MM.1S (cell line): ENCODE data around the gene CDK8.

Experiments
- DNase-seq: peaks from one replicate; pipeline ENCODE4 v3.0.0-alpha.2; 2015
- H2AFZ ChIP-seq: fragments of 300-600 bp; sonication (generic); 2 replicates; pipeline ENCODE4 v1.6.0; 2016; ENCODE audit warnings: antibody characterized with exemption, low read length
- H3F3A ChIP-seq: fragments of 300-600 bp; sonication (generic); 2 replicates; pipeline ENCODE4 v1.6.1; 2016; ENCODE audit warnings: mild to moderate bottlenecking, antibody characterized with exemption, low read length, moderate library complexity, mixed read lengths; ENCODE audit not compliant: insufficient read depth
- H3K27ac ChIP-seq: fragments of 300-600 bp; sonication (generic); 2 replicates; pipeline ENCODE4 v1.5.1; 2016; ENCODE audit warnings: mild to moderate bottlenecking, low read length
- H3K27me3 ChIP-seq: fragments of 300-600 bp; sonication (generic); replicated peaks from 2 replicates; pipeline ENCODE4 v1.6.0; 2016; ENCODE audit warnings: low read length; ENCODE audit not compliant: insufficient read depth
- H3K36me3 ChIP-seq: fragments of 300-600 bp; sonication (generic); replicated peaks from 2 replicates; pipeline ENCODE4 v1.6.1; 2016; ENCODE audit warnings: mild to moderate bottlenecking, low read length, mixed read lengths; ENCODE audit not compliant: insufficient read depth
- H3K4me1 ChIP-seq: fragments of 300-600 bp; sonication (generic); 2 replicates; pipeline ENCODE4 v1.6.1; 2016; ENCODE audit warnings: low read length, mixed read lengths
- H3K4me2 ChIP-seq: fragments of 300-600 bp; sonication (generic); 2 replicates; pipeline ENCODE4 v1.6.0; 2016; ENCODE audit warnings: low read depth, low read length
- H3K4me3 ChIP-seq: fragments of 300-600 bp; sonication (generic); 2 replicates; pipeline ENCODE4 v1.5.1; 2016; ENCODE audit warnings: low read length, mixed read lengths
- H3K79me2 ChIP-seq: fragments of 300-600 bp; sonication (generic); 2 replicates; pipeline ENCODE4 v1.6.1; 2016; ENCODE audit warnings: mixed run types, low read length, mixed read lengths
- H3K9ac ChIP-seq: fragments of 300-600 bp; sonication (generic); 2 replicates; pipeline ENCODE4 v1.6.1; 2016; ENCODE audit warnings: low read length, mixed read lengths
- H3K9me2 ChIP-seq: fragments of 300-600 bp; sonication (generic); replicated peaks from 2 replicates; pipeline ENCODE4 v1.6.1; 2016; ENCODE audit warnings: mild to moderate bottlenecking, low read length, mixed read lengths; ENCODE audit not compliant: insufficient read depth
- H3K9me3 ChIP-seq: fragments of 300-600 bp; sonication (generic); replicated peaks from 2 replicates; pipeline ENCODE4 v1.6.1; 2016; ENCODE audit warnings: mild to moderate bottlenecking, low read length, mixed read lengths; ENCODE audit not compliant: insufficient read depth
- H4K20me1 ChIP-seq: fragments of 300-600 bp; sonication (generic); 2 replicates; pipeline ENCODE4 v1.6.1; 2016; ENCODE audit warnings: mild to moderate bottlenecking, low read length, moderate library complexity, mixed read lengths; ENCODE audit not compliant: insufficient read depth
- EZH2 ChIP-seq: fragments of 300-600 bp; sonication (generic); optimal IDR thresholded peaks from 2 replicates; pipeline ENCODE3; 2017; ENCODE audit warnings: low read depth, mild to moderate bottlenecking, antibody characterized with exemption, low read length, mixed read lengths
- EZH2phosphoT487 ChIP-seq: fragments of 300-600 bp; sonication (generic); IDR thresholded peaks from 2 replicates; pipeline ENCODE4 v1.6.1; 2018; ENCODE audit warnings: antibody characterized with exemption, low read length
- TF ChIP-seq, protein P1 (sequence below): fragments of 300-600 bp; sonication (generic); IDR thresholded peaks from 2 replicates; pipeline ENCODE4 v1.5.1; 2016; ENCODE audit warnings: antibody characterized with exemption, low read length, mixed read lengths

Gene CDK8

DNA sequence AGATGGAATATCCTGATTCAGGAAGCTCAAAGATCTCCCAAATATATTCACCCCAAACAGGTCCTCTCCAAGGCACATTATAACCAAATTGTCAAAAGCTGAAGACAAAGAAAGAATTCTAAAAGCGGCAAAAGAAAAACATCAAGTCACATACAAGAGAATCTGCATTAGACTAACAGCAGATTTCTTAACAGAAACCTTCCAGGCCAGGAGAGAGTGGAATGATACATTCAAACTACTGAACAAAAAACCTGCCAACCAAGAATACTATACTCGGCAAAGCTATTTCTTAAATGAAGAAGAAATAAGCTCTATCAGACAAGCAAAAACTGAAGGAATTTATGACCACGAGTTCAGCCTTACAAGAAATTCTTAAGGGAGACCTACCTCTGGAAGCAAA, 183.0 kb downstream of the CDK8 start:
- H3K27ac ChIP-seq: no peak overlapping the region
- no peaks in the 10 kb centered on the region for H3K79me2 ChIP-seq
- H4K20me1 ChIP-seq: no peaks in the 10 kb centered on the region
- no peak overlapping the region for H3K4me2 ChIP-seq
- H3K9ac ChIP-seq: no peak overlapping the region
- no peaks in the 10 kb centered on the region for H3K4me1 ChIP-seq
- H3K4me3 ChIP-seq: no peak overlapping the region
- H3K9me3 ChIP-seq: no peaks in the 10 kb centered on the region
- H3F3A ChIP-seq: no peaks in the 10 kb centered on the region
- no peaks in the 10 kb centered on the region for H3K36me3 ChIP-seq
- TF ChIP-seq EZH2phosphoT487: no peak
- TF ChIP-seq EZH2: no peak
- TF ChIP-seq, protein P1, sequence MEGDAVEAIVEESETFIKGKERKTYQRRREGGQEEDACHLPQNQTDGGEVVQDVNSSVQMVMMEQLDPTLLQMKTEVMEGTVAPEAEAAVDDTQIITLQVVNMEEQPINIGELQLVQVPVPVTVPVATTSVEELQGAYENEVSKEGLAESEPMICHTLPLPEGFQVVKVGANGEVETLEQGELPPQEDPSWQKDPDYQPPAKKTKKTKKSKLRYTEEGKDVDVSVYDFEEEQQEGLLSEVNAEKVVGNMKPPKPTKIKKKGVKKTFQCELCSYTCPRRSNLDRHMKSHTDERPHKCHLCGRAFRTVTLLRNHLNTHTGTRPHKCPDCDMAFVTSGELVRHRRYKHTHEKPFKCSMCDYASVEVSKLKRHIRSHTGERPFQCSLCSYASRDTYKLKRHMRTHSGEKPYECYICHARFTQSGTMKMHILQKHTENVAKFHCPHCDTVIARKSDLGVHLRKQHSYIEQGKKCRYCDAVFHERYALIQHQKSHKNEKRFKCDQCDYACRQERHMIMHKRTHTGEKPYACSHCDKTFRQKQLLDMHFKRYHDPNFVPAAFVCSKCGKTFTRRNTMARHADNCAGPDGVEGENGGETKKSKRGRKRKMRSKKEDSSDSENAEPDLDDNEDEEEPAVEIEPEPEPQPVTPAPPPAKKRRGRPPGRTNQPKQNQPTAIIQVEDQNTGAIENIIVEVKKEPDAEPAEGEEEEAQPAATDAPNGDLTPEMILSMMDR: no peak
- DNase-seq: no peak
- H3K27me3 ChIP-seq: no peaks in the 10 kb centered on the region
- no peaks in the 10 kb centered on the region for H3K9me2 ChIP-seq
- H2AFZ ChIP-seq: no peak overlapping the region

DNA sequence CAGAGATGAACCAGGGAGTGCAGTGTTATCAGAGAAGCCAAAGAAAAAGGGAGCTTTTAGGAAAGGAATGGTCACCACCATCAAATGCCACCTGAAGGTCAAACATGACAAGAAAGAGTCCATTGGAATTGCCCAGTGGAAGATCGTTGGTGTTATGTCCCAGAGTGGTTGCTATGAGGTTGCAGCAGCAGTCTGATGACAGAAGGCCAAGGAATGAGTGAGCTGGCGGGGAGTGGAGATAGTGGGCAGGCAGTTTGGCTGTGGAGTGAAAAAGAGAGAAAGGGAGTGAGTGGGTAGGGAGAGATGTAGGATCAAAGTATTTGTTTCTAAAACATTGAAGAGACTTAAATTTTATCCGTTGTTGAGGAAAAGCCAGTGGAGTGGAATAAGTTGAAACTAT, 186.2 kb downstream of the CDK8 start:
- DNase-seq: no peak
- Histone ChIP-seq H3K4me3 (no peak overlapping the region), H3K9me3 (no peaks in the 10 kb centered on the region), H3K9me2 (no peaks in the 10 kb centered on the region), H2AFZ (no peak overlapping the region), H4K20me1 (no peaks in the 10 kb centered on the region), H3K9ac (no peak overlapping the region), H3K4me2 (no peak overlapping the region), H3K79me2 (no peaks in the 10 kb centered on the region), H3K27ac (no peak overlapping the region), H3K36me3 (no peaks in the 10 kb centered on the region), H3K27me3 (no peaks in the 10 kb centered on the region), H3K4me1 (no peaks in the 10 kb centered on the region), H3F3A (no peaks in the 10 kb centered on the region)
- TF ChIP-seq EZH2: no peak
- no peak for TF ChIP-seq EZH2phosphoT487
- TF ChIP-seq, protein P1: no peak

DNA sequence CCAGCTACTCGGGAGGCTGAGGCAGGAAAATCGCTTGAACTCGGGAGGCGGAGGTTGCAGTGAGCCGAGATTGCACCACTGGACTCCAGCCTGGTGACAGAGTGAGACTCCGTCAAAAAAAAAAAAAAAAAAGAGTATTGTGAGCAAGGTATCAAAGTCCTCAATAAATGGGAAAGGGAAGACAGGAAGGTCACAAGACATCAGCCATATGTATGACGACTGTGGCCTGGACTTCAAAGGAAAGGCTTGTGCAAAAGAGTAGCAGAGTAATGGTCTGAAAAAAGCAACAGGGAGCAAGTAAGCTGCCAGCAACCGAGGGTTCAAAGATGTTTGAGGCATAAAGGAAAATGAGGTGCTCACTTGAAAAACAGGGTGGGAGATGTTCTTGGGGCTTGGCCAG, 187.5 kb downstream of the CDK8 start:
- H3K9me3 ChIP-seq: no peaks in the 10 kb centered on the region
- H3K4me2 ChIP-seq: no peak overlapping the region
- no peak overlapping the region for H3K27ac ChIP-seq
- H3K9me2 ChIP-seq: no peaks in the 10 kb centered on the region
- no peak overlapping the region for H3K4me3 ChIP-seq
- H3K9ac ChIP-seq: no peak overlapping the region
- no peaks in the 10 kb centered on the region for H4K20me1 ChIP-seq
- H3F3A ChIP-seq: no peaks in the 10 kb centered on the region
- H2AFZ ChIP-seq: no peak overlapping the region
- no peak for DNase-seq
- no peaks in the 10 kb centered on the region for H3K79me2 ChIP-seq
- no peaks in the 10 kb centered on the region for H3K36me3 ChIP-seq
- no peaks in the 10 kb centered on the region for H3K27me3 ChIP-seq
- no peaks in the 10 kb centered on the region for H3K4me1 ChIP-seq
- TF ChIP-seq, protein P1: no peak
- no peak for TF ChIP-seq EZH2phosphoT487
- no peak for TF ChIP-seq EZH2
